ENCODE data around the gene VILL. TPM values are rescaled to one million over a fixed set of nuclear protein-coding genes. Genes with fewer than 3 reads are reported as not detected.

VILL gene
- total and polyA plus RNA-seq, 12 donors: 1.2 to 6.4 (median 2.4) TPM

DNA sequence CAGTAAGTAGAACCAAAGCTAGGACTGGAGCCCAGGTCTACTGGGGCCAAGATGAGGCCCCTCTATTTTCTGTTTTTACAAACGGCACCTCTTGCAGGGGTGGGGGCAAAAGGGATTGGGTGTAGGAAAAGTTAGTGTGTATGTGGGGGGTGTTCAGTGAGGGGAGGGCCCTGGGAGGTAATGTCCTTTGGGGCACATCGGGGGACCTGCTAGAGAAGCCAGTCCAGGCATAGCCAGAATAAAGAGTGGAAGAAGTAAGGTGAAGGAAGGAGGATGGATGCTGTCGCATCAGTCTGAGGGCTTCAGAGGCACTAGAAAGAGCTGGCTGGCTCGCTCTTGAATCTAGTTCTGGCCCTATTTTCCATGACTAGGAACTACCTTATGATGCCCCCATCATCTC is 36.3 kb downstream of the VILL start:
- peaks cover 6 to 62% (median 46%) of the 10 kb centered on the region in 9 donors for H3K4me1 ChIP-seq
- TF ChIP-seq, protein P1, sequence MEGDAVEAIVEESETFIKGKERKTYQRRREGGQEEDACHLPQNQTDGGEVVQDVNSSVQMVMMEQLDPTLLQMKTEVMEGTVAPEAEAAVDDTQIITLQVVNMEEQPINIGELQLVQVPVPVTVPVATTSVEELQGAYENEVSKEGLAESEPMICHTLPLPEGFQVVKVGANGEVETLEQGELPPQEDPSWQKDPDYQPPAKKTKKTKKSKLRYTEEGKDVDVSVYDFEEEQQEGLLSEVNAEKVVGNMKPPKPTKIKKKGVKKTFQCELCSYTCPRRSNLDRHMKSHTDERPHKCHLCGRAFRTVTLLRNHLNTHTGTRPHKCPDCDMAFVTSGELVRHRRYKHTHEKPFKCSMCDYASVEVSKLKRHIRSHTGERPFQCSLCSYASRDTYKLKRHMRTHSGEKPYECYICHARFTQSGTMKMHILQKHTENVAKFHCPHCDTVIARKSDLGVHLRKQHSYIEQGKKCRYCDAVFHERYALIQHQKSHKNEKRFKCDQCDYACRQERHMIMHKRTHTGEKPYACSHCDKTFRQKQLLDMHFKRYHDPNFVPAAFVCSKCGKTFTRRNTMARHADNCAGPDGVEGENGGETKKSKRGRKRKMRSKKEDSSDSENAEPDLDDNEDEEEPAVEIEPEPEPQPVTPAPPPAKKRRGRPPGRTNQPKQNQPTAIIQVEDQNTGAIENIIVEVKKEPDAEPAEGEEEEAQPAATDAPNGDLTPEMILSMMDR (IDR thresholded peaks at IDR 0.05): no peak
- H3K36me3 ChIP-seq: no peaks in the 10 kb centered on the region
- H3K27ac ChIP-seq: no peak overlapping the region
- H3K27me3 ChIP-seq: peaks cover 0 to 27% (median 0%) of the 10 kb centered on the region in 7 donors
- DNase-seq (no peak), ATAC-seq (no peak)
- H3K4me3 ChIP-seq: no peak overlapping the region
- WGBS, 2 donors: 72 to 82% methylated on average over 4 of the region's 4 CpGs
- no peaks in the 10 kb centered on the region for H3K9me3 ChIP-seq
- intact Hi-C loops (cut with DNase I): no loop called here

DNA sequence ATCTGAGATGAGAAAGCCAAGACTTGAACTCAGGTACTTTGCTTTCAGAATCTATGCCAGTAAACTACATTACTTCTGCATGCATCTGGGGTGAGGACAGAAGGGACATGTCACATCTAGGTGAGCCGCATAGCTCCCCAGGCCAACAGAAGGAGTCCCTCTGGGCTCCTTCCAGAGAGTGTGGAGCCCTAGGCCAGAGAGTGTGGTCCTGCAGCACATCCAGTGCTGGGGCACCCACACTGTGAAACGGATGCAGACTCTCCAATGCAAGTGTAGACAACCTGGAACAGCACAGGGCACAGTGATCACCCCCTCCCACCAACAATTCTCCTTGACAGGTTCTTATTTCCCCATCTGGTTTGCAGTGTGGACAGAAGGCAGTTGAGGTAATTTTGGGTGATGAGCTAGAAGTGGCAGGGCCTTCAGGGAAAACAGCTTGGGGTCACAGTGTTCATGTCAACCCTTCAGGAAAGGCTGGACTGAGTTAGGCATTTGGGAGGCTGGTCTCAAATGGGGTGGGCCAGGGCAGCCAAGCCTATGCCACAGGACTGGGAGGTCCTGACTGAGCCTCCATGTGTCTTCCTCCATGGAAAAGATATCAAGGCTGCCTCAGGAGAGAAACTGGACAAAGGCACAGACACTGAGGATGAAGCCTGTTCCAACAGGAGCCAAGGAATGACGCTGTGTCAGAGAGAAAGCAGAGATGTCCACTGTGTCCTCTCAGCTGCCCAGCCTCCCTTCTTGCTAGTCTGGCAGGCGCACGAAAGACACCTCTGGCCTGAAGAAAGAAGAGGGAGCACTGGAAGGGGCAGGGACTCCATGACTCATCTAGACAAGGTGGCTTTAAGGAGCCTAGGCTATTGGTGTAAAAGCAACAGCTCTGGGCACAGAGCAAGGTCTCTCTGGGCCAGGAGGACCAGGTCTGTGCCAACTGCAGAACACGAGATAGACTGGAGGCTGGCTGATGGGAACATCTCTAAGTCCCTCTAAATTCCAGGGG is 37.2 kb downstream of the VILL start:
- DNase-seq: no peak
- H3K27me3 ChIP-seq: peaks cover 0 to 27% (median 0%) of the 10 kb centered on the region in 7 donors
- ATAC-seq: no peak
- H3K36me3 ChIP-seq: no peaks in the 10 kb centered on the region
- intact Hi-C loops (cut with DNase I): no loop called here
- TF ChIP-seq, protein P1 (IDR thresholded peaks at IDR 0.05): no peak
- peak overlapping the region in 1 of 10 donors; percentile 95 for H3K4me3 ChIP-seq
- 85 to 87% methylated on average over 6 of the region's 6 CpGs for WGBS, 2 donors
- no peaks in the 10 kb centered on the region for H3K9me3 ChIP-seq
- peak overlapping the region in 4 of 10 donors; percentile 80 to 88 (median 86) for H3K27ac ChIP-seq
- peaks cover 6 to 55% (median 46%) of the 10 kb centered on the region in 9 donors for H3K4me1 ChIP-seq

DNA sequence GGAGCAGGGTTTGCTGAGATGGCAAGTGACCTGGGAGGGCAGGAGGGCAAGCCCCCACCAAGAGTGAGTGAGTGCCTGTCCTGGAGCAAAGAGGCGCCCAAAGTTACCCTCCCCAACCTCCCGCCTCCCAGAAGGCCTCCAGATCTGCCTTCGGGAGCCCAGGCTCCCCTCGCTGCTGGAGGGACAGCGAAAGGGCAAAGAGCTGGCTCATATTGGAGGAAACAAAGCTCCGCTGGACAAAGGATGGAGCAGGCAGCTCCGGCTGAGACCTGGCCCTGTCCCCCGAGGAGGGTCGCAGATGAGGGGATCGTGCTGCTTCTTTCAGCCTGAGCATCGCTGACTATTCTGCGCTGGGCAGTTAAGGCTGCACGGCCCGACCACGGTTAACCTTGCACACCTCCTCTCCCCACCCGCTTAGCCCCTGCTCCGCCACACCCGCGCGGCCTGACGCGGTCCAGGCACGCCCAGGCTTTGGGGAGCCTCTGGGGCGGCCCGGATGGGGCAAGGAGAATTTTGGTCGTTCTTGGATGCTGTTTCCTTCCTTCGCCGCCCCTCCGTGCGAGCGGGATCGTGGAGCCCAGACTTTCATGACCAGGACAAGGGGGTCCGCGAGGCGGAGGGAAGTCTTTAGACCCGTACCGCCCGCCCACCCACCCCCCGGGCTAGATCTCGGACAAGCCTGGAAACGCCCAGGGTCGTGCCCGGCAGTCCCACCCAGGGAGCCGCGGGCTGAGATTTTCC is 38.2 kb downstream of the VILL start:
- H3K9me3 ChIP-seq: no peaks in the 10 kb centered on the region
- TF ChIP-seq, protein P1 (IDR thresholded peaks at IDR 0.05): no peak
- no peaks in the 10 kb centered on the region for H3K36me3 ChIP-seq
- intact Hi-C loops (cut with DNase I): no loop called here
- DNase-seq (peak in 1 of 2 donors; percentile 38), ATAC-seq (no peak)
- H3K27ac ChIP-seq: peak overlapping the region; percentile 48 to 88 (median 78)
- H3K27me3 ChIP-seq: peaks cover 0 to 27% (median 0%) of the 10 kb centered on the region in 7 donors
- 15 to 17% methylated on average over 44 to 45 of the region's 45 CpGs for WGBS, 2 donors
- H3K4me3 ChIP-seq: peak overlapping the region; percentile 68 to 97 (median 81)
- peaks cover 6 to 44% (median 38%) of the 10 kb centered on the region in 9 donors for H3K4me1 ChIP-seq
